K562 (cell line): Measurements from ENCODE around the gene PDE4A. TPM values are rescaled to one million over a fixed set of nuclear protein-coding genes. Genes with fewer than 3 reads are reported as not detected.

Source experiments
- DACH1 ChIP-seq: fragments of 450-650 bp; IDR thresholded peaks from 2 replicates; pipeline ENCODE4 v1.6.1; 2018; ENCODE audit not compliant: partially characterized antibody
- EGR1 ChIP-seq: fragments of 450-650 bp; conservative IDR thresholded peaks from 2 replicates; pipeline ENCODE4 v1.6.1; 2017; ENCODE audit warnings: mild to moderate bottlenecking
- HDAC1 ChIP-seq, 2 experiments: fragments of 450-650 bp; IDR thresholded peaks; 2 replicates each; pipeline ENCODE4 v1.6.1; 2016 to 2017; ENCODE audit warnings: inconsistent platforms in 1 of 2, mild to moderate bottlenecking in 1 of 2, moderate library complexity in 1 of 2
- MEF2D ChIP-seq: conservative IDR thresholded peaks from 2 replicates; pipeline ENCODE4 v1.6.1; 2016; ENCODE audit warnings: low read depth, missing genetic modification characterization, missing compliant biosample characterization
- PCBP2 ChIP-seq: fragments of 200-400 bp; formaldehyde crosslinking; IDR thresholded peaks from 2 replicates; pipeline ENCODE4 v1.6.1; 2018; ENCODE audit warnings: low read length, low read depth, mild to moderate bottlenecking, moderate library complexity; ENCODE audit not compliant: poor library complexity, severe bottlenecking
- RREB1 ChIP-seq: fragments of 250-450 bp; sonication (Bioruptor Pico); IDR thresholded peaks from 2 replicates; pipeline ENCODE4 v1.4.0; 2020
- SMARCB1 ChIP-seq: IDR thresholded peaks from 2 replicates; pipeline ENCODE4 v1.6.1; 2011; ENCODE audit warnings: improper control_type of control experiment, low read depth; ENCODE audit not compliant: insufficient read length
- STAT5B ChIP-seq: fragments of 250-450 bp; sonication (Bioruptor Pico); IDR thresholded peaks from 2 replicates; pipeline ENCODE4 v1.8.0; 2021; ENCODE audit warnings: mild to moderate bottlenecking, inconsistent platforms
- TFAM ChIP-seq: fragments of 250-450 bp; sonication (Bioruptor Pico); conservative IDR thresholded peaks from 2 replicates; pipeline ENCODE4 v1.5.0; 2021; ENCODE audit warnings: mild to moderate bottlenecking, moderate library complexity
- USF1 ChIP-seq: sonication (generic); formaldehyde crosslinking; IDR thresholded peaks from 2 replicates; pipeline ENCODE4 v1.9.0; 2022; ENCODE audit warnings: mild to moderate bottlenecking, missing genetic modification reagents
- ZNF41 ChIP-seq: fragments of 250-450 bp; sonication (Bioruptor Pico); conservative IDR thresholded peaks from 2 replicates; pipeline ENCODE4 v1.4.0; 2020; ENCODE audit warnings: mild to moderate bottlenecking
- ZNF668 ChIP-seq: fragments of 250-450 bp; sonication (Bioruptor Pico); IDR thresholded peaks from 2 replicates; pipeline ENCODE4 v1.8.0; 2022; ENCODE audit warnings: mild to moderate bottlenecking, inconsistent platforms
- ZNF75A ChIP-seq: fragments of 450-650 bp; formaldehyde crosslinking; IDR thresholded peaks from 2 replicates; pipeline ENCODE4 v1.4.0; 2020; ENCODE audit warnings: mild to moderate bottlenecking
- polyA plus RNA-seq, 8 experiments: library from polyadenylated mRNA; depleted of rRNA in 4 of 8; stranded (reverse) in 5 of 8; unstranded in 3 of 8; fragments of >200 nt; fragmentation: Nextera tagmentation in 2 of 8; fragmentation: Illumina TruSeq in 1 of 8; extraction: Ambion mirVana in 2 of 8; extraction: Trizol in 1 of 8; gene quantifications; 2 replicates each; pipeline versions ENCODE4 v1.2.1 to v1.2.3, GENCODE V29; 2011 to 2014; ENCODE audit warnings: inconsistent platforms in 1 of 8, missing spikeins in 1 of 8
- total RNA-seq, 7 experiments: library from RNA; depleted of rRNA in 6 of 7; stranded (reverse); fragments of >200 nt in 6 of 7; fragmentation: Illumina TruSeq in 2 of 7; extraction: Trizol in 2 of 7; gene quantifications; 2 replicates each; pipeline versions ENCODE4 v1.2.1 to v1.2.3, GENCODE V29; 2011 to 2021; ENCODE audit warnings: low replicate concordance in 1 of 7
- TF ChIP-seq, protein P1 (sequence below): fragments of 450-650 bp; conservative IDR thresholded peaks from 2 replicates; pipeline ENCODE4 v1.6.1; 2016; ENCODE audit warnings: missing genetic modification characterization, low read depth, mild to moderate bottlenecking, control low read depth, missing compliant biosample characterization
- TF ChIP-seq, protein P2 (sequence below): fragments of 450-650 bp; IDR thresholded peaks from 2 replicates; pipeline ENCODE4 v1.6.1; 2017; ENCODE audit warnings: mild to moderate bottlenecking, moderate library complexity
- TF ChIP-seq, protein P3 (sequence below): sonication (generic); formaldehyde crosslinking; IDR thresholded peaks from 2 replicates; pipeline ENCODE4 v1.8.0; 2022; ENCODE audit warnings: mild to moderate bottlenecking, missing genetic modification reagents

Gene PDE4A
- total and polyA plus RNA-seq, 9 of the 15 experiments (the other 6 are each of a cell fraction or from before 2014, with no cell fraction given), result 0.66 to 26.9 (median 4.6) TPM

GRCh38 chr19:10419646-10420443 lies 493 bp upstream of the PDE4A start (continued):
- TF ChIP-seq PCBP2, result no peak
- TF ChIP-seq HDAC1 (IDR thresholded peaks at IDR 0.05), result peak; percentile 63 to 100; a peak in 3 of 4 replicates
- no peak for TF ChIP-seq RREB1 (CRISPR knock-in tag)
- no peak; the same call in 1 of the 2 replicates for TF ChIP-seq MEF2D (tag)
- TF ChIP-seq TFAM (CRISPR knock-in tag), result no peak
- no peak for TF ChIP-seq ZNF668 (CRISPR knock-in tag)
- no peak for TF ChIP-seq ZNF41 (CRISPR knock-in tag)
- no peak for TF ChIP-seq STAT5B (CRISPR knock-in tag)
- TF ChIP-seq, protein P1, sequence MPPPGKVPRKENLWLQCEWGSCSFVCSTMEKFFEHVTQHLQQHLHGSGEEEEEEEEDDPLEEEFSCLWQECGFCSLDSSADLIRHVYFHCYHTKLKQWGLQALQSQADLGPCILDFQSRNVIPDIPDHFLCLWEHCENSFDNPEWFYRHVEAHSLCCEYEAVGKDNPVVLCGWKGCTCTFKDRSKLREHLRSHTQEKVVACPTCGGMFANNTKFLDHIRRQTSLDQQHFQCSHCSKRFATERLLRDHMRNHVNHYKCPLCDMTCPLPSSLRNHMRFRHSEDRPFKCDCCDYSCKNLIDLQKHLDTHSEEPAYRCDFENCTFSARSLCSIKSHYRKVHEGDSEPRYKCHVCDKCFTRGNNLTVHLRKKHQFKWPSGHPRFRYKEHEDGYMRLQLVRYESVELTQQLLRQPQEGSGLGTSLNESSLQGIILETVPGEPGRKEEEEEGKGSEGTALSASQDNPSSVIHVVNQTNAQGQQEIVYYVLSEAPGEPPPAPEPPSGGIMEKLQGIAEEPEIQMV, result no peak
- TF ChIP-seq, protein P2, sequence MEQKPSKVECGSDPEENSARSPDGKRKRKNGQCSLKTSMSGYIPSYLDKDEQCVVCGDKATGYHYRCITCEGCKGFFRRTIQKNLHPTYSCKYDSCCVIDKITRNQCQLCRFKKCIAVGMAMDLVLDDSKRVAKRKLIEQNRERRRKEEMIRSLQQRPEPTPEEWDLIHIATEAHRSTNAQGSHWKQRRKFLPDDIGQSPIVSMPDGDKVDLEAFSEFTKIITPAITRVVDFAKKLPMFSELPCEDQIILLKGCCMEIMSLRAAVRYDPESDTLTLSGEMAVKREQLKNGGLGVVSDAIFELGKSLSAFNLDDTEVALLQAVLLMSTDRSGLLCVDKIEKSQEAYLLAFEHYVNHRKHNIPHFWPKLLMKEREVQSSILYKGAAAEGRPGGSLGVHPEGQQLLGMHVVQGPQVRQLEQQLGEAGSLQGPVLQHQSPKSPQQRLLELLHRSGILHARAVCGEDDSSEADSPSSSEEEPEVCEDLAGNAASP, result no peak
- TF ChIP-seq SMARCB1, result no peak
- TF ChIP-seq USF1 (CRISPR knock-in tag), result peak; percentile 92
- TF ChIP-seq ZNF75A (CRISPR knock-in tag), result no peak
- peak; percentile 55 for TF ChIP-seq DACH1
- TF ChIP-seq EGR1, result peak; percentile 99
- TF ChIP-seq, protein P3, sequence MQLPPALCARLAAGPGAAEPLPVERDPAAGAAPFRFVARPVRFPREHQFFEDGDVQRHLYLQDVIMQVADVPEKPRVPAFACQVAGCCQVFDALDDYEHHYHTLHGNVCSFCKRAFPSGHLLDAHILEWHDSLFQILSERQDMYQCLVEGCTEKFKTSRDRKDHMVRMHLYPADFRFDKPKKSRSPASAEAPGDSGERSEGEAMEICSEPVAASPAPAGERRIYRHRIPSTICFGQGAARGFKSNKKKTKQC (CRISPR knock-in tag), result no peak; the same call in 1 of the 2 replicates
